NCI-H187 (cell line): ENCODE results near the gene IRAK4.

Experiments
- DNase-seq, 2 experiments: peaks; one replicate each; lab custom pipeline; 2025; lab: John Stamatoyannopoulos, UW

The IRAK4 gene

DNA sequence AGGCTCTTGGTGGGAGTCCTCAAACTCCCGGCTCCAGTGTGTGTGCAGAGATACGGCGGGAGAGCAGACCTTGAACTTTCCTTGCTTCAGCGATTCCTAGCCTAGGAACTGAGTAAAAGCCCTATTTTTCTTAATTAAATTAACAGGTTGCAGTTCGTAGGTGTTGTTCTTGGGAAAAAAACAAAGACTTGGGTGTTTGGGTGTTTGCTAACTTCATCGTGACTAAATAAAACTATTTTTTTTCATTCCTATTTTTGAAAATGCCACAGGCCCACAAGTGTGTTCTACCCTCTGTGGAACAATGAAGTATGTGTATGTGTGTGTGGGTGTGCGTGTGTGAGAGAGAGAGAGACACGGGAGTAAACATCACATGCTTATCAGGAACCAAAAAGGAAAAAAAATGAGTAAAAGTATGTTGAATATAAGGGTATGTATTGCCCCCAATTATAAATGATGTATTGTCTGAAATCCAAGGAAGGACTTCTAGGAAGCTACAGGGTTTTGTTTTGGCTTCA lies 77.8 kb downstream of the IRAK4 start:
- no peak for DNase-seq
